Measurements from ENCODE around the gene CDKAL1.

The CDKAL1 gene

GRCh38 chr6:21199262-21199661 lies 665.0 kb downstream of the CDKAL1 start:
- DNase-seq = no peak

- DNase-seq = no peak
Measured at GRCh38 chr6:21200134-21200870, 666.0 kb downstream of the CDKAL1 start.

- no peak for DNase-seq
Measured at GRCh38 chr6:21201187-21201586, 666.9 kb downstream of the CDKAL1 start.

GRCh38 chr6:21201637-21202350 lies 667.5 kb downstream of the CDKAL1 start:
- DNase-seq = peak; percentile 86

- no peak for DNase-seq
Measured at GRCh38 chr6:21202521-21202920, 668.3 kb downstream of the CDKAL1 start.

GRCh38 chr6:21204951-21205350 lies 670.7 kb downstream of the CDKAL1 start:
- DNase-seq = no peak

- DNase-seq = no peak
Measured at GRCh38 chr6:21208081-21208795, 674.0 kb downstream of the CDKAL1 start.

GRCh38 chr6:21208796-21209186 lies 674.5 kb downstream of the CDKAL1 start:
- no peak for DNase-seq

GRCh38 chr6:21213492-21213891 lies 679.2 kb downstream of the CDKAL1 start:
- no peak for DNase-seq

- DNase-seq = no peak
Measured at GRCh38 chr6:21214738-21215448, 680.6 kb downstream of the CDKAL1 start.

- DNase-seq = no peak
Measured at GRCh38 chr6:21219241-21219640, 685.0 kb downstream of the CDKAL1 start.

GRCh38 chr6:21219856-21220255 lies 685.6 kb downstream of the CDKAL1 start:
- DNase-seq = no peak

- no peak for DNase-seq
Measured at GRCh38 chr6:21220271-21220987, 686.2 kb downstream of the CDKAL1 start.

- DNase-seq = no peak
Measured at GRCh38 chr6:21222656-21223055, 688.4 kb downstream of the CDKAL1 start.

- DNase-seq = no peak
Measured at GRCh38 chr6:21225912-21226311, 691.7 kb downstream of the CDKAL1 start.

- no peak for DNase-seq
Measured at GRCh38 chr6:21227486-21227885, 693.2 kb downstream of the CDKAL1 start.

- no peak for DNase-seq
Measured at GRCh38 chr6:21228411-21228810, 694.2 kb downstream of the CDKAL1 start.

- no peak for DNase-seq
Measured at GRCh38 chr6:21228876-21229460, 694.7 kb downstream of the CDKAL1 start.

- DNase-seq = no peak
Measured at GRCh38 chr6:21230536-21230935, 696.3 kb downstream of the CDKAL1 start.

GRCh38 chr6:21235162-21235561 lies 700.9 kb downstream of the CDKAL1 start:
- DNase-seq = no peak

- DNase-seq = no peak
Measured at GRCh38 chr6:21238208-21238607, 704.0 kb downstream of the CDKAL1 start.

GRCh38 chr6:21240709-21241108 lies 706.5 kb downstream of the CDKAL1 start:
- DNase-seq = no peak
